Kidney capillary endothelial cell (primary cell): ENCODE results near the gene NRP2.

Experiments
- DNase-seq: peaks from one replicate; pipeline ENCODE4 v3.0.0-alpha.2; 2018; ENCODE audit warnings: low spot score

The NRP2 gene

DNA sequence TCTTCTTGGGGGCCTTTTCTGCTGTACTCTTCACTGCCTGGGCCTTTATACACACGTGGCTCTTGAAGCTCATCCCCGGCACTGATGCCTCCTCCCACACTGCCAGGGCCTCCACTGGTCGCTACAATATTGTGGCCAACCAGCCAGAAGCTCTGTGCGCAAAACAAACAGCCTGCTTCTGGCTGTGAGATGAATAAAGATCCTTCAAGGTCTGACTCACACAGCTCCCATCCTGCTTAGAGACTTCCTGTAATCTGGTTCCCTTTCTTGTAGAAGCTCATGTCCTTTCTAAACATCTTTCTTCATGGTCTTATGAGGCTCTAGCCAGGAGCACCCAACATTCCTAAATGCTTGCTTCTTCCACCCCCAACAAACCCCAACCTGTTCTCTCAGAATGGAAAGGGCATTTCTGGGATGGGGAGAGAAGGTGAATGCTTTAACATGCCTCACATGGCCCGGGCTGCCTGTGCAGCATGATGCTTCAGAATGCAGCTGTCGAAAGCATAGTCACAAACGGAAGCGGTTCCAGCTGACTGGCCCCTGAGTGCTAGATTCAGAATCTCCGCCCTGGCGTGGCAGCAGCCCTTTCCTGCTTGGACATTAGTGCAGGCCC is 24.6 kb downstream of the NRP2 start:
- peak; percentile 97 for DNase-seq

DNA sequence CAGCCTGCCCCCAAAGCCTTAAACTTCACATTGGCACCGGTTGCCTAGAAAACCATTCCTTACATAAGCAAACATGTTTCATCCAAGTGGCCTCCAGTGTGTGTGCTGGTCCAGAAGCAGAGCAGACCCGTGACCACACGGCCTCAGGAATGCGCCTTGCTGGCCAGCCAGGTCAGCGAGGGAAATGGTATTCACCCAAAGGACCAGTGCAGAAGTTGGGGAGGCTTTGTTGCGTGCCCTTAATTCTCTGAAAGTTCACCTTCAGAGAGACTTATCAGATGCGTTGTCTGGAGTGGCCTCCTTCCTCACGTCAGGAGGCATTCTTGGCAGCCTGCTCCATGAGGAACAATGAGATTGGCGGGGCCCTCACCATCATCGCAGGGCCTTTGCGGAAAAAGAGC is 25.9 kb downstream of the NRP2 start:
- DNase-seq, result no peak

DNA sequence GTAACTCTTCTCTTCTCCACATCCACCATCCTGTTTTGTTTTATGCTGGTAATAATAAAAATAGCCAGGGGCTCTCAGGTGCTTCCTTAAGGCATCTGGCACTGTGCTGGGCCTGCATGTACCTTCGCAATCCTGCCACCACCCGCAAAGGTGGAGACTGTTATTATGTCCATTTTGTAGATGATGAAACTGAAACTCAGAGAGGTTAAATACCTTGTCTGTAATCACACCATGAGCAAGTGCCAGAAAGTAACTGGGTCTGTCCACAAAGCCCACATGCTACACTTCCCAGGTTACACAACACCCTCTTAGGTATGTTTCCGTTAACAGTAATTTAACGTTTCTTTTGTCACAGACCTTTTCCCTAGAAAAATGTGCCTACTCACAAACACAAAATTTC is 27.0 kb downstream of the NRP2 start:
- no peak for DNase-seq

DNA sequence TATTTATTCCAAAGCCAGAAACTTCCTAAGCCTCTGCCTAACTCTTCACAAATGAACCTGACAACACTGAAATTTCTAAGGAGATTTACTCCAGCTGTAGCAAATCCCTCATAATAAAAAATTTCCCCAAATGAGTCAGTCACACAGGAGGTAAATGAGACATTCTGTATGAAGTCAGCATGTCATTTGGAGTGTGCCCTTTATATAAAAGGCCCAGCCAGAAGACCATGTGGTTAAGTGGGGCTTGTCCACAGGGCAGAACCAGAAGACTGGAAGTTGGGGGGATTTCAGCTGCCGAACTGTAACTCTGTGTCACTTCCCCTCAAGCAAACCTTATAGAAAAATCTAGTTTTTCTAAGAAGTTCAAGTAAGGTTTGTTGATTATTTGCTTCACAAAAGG is 30.2 kb downstream of the NRP2 start:
- peak; percentile 92 for DNase-seq

DNA sequence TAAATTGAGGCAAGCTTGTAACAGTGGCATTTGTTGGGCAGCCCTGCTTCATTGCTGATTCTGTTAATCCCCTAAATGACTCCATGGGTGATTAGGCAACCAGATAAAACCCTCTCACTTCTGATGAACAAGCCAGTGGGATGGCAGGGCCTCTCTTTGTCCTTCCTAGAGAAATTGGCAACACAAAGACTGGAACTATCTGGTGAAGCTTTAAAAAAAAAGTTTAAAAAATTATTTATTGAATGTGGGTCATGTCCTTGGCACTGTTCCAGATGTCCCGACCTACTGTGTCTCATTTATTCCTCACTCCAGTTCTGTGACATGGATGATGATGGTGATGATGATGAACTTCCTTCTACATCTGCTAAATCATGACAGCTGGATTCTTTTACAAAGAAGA is 30.8 kb downstream of the NRP2 start:
- peak; percentile 52 for DNase-seq

DNA sequence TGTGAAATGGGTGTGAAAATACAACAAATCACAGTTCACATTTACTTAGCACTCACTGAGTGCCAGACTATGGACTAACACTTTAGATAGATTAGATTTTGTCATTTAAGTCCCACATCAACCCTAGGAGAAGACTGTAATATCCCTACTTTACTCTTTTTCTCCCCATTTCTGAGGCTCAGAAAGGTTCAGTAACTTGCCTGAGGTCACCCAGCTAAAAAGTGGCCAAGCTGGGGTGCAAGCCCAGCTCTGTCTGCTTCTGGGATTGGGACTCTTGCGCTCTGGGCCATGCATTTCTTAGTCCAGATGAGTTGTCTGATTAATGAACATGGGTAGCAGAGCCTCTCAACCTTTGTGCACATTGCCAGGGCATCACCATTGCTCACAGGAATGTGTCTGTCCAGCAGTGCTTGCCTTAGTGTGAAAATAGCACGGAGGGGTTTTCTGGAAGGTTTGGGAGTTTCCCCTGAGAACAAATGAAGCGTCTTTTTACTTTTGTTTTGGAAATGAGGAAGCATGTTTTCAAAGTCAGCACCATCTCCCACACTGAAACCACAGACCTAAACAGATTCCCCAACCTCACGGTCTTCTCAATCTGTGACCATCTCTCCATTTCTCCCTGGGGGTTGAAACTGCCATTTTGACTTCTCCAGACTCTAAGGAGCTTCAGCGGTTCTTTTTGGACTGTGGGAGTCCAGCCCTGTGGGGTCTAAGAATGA is 31.9 kb downstream of the NRP2 start:
- DNase-seq, result no peak

DNA sequence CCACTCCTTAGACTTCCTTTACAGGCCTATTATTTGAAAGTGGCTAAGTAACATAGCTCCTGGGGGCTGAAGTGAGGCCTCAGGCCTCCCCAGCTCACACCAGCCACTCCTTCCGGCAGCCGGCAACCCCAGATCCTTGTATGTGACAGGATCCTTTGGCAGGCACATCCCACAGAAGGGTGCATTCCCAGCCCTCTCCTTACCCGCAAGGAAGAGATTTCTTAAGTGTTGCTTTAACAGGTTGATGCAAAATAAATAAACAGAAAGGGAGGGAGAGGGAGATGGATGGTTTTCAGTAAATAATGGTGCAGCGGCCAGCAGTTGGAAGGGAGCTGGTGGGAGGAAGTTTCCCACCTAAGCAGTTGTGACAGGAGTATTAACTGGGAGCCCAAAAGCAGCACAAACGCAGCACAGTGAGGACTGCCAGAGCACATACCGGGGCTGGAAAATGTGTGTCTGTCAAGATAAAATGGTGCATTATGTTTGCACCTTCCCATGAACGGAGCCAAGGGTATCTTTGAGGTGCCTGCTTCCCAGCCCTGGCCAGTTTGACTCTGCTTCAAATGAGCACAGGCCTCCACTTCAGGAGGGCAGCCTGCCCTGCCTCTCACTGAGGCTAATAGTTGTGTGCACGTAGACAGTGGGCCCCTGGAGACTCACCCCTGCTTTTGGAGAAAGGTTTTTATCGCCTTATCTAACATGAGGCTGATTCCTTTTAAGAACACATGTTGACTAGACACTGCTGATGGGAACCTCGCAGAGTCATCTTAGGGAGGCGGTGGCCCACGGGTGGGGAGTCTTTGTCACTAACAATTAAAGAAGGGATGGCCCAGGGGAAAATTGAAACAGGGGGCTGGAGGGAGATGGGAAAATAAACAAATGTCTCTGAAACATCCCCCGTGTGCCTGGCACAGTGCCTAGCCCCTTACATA is 32.8 kb downstream of the NRP2 start:
- DNase-seq, result no peak

DNA sequence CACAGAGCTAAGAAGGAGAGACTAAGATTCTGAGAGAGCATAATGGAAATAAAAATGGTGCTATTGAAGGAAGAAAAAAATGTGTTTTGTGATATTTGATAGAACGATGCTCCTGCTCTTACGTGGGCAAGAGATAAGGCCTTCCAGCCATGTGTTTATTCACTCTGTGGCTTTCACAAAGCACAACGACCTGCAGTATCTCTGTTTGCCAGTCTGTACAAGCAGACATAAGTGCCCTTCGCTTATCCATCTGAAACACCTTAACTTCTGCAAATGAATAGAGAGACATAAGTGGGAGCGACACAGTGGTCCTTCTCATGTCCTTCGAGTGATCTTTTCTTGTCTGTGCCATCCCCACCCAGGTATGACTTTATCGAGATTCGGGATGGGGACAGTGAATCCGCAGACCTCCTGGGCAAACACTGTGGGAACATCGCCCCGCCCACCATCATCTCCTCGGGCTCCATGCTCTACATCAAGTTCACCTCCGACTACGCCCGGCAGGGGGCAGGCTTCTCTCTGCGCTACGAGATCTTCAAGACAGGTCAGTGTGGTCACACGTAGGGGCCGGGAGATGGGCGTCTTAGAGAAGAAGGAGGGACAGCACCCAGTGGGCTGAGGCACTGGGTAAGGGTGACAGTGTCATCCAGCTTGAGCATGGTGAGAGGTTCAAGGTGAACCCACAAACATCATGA is 33.7 kb downstream of the NRP2 start:
- no peak for DNase-seq

DNA sequence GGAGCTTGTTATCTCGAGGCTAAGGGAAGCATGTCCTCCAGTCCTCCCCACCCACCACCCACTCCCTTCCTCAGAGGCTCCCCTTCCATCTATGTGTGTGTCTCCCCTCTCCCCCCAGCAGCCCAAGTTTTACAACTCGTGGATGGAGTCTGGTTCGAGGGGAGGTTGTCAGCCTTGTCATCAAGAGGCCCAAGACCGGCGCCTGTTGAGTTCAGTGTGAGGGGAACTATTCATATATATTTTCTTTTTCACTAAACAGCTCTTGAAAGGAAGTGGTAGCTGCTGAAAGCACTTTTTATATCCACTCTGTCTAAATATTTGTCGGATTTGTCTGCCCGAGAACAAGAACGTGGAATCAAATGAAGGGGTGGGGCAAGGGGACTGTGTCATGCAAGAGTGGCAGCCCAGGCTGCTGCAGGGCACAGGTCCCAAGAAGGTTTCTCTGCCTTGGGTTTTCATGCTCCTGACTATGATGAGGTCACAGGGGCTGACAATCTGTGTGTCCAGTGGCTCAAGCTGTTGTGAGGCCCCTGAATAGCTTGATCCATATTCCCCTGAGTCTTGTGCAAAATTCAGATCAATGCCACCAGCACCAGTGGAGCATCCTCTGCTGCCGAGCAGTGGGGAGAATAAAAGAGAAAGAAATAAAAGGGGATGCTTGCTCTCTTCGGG is 35.0 kb downstream of the NRP2 start:
- no peak for DNase-seq

DNA sequence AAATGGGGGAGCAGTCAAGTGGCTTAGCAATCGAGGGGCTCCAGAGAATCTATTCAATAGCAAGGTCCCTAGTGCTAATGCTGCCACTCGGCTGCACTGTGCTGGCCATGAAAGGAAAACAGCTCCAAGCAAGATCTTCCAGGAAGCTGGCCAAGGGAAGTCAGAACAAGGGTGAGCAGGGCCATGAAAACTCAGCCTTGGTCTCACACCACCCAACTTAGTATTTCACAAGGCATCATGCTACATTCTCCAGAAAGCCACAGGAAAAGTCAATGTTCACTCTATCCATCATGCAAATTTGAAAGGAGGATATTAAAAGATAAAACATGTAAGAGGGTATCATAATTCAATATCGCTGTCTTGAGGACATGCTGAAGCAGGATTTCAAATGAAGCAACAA is 35.7 kb downstream of the NRP2 start:
- no peak for DNase-seq

DNA sequence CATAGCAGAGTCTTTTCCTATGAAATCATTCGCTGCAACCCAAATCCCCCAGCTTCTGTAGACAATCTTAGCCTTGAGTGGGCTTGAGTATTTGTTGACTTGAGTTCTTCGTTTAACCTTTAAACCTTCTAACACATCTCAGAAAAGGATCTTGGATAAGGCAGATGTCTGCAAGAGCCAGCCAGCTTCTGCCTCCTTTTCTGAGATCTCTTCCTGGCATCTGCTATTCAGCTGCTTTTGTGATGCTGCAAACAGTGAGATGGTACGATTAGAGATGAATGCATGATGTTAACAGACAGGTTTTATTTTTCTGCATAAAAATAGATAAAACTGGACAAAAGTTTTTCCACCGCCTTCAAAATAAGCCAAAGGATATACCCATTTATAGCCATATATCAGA is 37.5 kb downstream of the NRP2 start:
- DNase-seq, result no peak

DNA sequence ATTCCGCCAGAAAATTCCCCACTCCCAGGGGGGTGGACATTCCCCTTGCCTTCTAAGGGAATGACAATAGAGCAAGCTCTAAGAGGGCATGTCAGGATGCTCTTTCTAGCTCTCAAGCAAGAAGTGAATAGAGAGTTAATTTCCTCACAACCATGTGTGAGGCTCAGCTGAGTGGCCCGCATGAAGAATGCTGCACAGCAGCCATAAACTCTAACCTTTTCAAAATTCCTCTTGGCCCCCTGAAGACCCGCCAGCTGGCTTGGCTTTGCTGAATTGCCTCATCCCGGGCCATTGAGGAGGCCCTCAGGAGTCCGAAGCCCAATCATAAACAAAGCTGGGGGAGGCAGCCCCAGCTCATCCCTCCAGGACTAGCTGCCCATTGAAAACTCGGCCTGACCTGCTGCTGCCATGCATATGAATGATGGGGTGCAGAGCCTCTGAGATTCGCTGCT is 38.2 kb downstream of the NRP2 start:
- no peak for DNase-seq

DNA sequence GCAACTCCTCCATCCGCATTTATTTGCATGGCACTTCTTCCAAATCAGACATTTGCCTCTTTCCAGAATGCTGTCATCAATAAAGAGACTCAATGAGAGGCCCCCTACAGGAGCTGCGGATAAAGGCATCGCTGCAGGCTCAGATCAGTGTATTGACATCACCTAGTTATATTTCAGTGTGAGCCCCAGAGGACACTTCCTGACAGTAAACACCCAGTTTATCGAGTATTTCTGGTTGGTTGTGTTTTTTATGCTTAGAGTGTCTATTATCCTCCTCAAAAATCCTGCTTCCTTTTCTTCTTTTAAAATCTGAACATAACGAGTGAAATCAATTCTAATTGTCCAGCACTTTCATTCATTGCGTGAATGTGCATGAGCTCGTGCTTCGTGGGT is 38.8 kb downstream of the NRP2 start:
- no peak for DNase-seq

DNA sequence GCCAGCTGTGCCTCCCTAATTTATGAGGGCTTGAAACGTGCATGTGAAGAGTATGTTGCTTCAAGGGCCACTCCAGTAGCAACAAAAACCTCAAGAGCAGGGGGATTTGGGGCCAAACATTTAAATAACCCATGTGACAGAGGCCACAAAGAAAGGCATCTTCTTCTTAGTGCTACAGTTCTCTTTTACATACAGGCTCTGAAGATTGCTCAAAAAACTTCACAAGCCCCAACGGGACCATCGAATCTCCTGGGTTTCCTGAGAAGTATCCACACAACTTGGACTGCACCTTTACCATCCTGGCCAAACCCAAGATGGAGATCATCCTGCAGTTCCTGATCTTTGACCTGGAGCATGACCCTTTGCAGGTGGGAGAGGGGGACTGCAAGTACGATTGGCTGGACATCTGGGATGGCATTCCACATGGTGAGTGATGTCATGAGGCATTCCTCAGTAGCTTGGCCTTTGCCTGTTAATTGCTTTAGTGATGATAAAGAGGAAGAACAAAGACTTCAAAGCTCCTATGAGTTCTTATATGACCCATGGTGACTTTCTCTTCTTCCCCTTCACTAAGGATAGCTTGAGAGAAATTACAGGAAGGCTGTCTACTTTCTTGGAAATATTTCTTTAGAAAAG is 40.1 kb downstream of the NRP2 start:
- no peak for DNase-seq

DNA sequence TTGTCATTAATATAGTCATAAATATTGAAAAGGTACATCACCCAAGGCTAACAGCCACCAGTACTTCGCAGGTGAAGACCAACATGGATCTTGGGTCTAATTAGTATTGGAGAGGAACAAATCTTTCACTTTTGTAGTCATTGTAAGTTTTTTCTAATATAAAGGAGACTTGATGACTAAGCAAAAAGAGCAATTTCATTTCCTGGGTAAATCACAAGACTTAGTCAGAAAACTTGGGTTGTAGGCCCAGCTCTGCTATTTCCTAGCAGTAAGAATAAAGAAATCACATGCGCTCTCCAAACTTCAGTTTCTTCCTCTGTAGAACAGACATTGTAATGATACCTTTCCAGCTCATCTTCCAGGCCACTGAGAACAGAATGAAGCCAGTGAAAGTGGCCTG is 40.9 kb downstream of the NRP2 start:
- DNase-seq, result no peak

DNA sequence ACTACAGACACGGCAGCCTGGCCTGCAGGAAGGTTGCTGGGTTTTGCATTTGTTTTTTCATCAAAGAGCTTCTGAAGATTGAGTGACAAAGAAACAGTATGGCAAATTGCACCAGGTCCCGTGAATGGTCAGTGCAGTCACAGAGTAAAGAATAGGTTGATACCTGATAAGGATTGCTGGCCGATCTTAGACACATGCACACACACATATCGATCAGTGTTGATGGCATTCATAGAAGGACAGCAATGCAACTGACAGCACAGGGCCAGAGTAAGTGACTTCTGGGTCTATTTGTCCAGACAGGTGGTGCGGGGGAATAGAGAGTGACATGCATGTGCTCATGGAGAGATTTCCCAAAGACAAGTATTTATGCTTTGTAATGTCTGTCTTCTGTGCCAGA is 42.8 kb downstream of the NRP2 start:
- DNase-seq, result no peak

DNA sequence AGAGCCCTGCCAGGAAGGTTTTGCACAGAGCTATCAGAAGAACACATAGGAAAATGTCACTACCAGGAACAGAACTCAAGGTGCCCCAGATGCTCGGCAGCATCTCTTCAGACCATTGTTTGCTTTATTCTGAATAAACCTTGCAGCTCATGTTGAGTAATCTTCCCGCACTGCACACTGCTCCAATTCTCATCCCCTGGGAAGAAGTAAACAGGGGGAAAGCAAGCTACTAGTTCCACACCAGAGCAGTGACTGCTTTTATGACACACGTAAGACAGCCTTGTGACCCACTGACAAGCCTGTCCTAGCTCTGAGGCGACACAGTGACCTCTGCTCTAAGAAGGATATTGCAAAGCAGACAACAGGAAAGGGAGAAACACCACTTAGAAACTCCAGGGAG is 44.2 kb downstream of the NRP2 start:
- no peak for DNase-seq

DNA sequence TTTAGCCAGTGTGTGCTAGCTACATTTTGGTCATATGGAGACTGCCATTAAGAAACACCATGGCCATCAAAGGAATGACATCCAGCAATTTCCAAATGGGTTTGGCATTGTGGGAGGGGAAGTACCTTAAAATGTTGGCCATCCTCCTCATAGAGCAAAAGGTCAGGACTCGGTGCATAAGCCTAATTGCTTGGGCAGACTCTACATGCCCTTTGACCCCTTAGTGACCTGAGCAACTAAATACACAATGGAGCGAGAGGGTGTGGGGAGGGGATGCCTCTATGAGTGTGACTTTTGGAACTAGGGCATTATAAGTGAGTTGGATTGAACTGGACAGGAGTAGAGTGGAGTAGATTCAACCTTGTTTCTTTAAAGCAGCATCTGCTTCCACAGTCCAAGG is 44.9 kb downstream of the NRP2 start:
- DNase-seq, result no peak

DNA sequence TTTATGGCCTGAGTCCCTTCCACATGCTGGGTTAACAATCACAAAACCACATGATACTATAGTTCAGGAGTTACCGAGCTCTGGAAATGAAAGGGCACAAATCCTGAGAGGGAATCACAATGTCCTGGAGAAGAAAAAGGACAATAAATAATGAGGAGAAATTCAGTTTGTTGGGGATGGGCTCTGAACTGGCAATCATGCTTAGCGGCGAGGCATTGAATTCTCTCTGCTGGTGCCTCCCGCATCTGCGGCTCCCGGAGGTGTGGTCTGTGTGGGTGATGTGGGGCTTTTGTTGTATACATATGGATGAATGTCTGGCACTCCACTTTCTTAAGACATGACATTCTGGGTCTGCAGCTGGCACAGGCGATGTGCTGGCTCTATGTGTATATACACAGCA is 46.1 kb downstream of the NRP2 start:
- no peak for DNase-seq

DNA sequence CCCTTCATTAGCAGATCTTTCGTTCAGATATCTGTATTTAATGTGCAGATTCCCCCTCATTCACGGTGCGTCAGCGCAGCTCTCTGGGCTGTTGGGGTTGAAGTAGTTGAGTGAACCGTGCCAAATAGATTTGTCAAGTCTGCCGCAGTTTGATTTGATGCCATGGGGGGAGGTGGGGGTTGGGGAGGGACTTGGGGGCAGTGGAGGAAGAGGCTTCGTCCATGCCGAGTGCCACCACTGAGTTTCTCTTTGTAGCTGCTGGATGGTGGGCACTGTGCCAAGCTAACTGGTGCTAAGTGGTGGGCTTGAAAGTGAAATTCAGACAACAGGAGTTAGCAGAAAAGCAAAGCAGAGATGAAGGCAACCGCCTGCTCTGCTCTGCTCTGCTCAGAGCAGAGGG is 47.9 kb downstream of the NRP2 start:
- no peak for DNase-seq
